Measurements from ENCODE around the gene FAM111A. TPM values are rescaled to one million over a fixed set of nuclear protein-coding genes. Genes with fewer than 3 reads are reported as not detected.

Gene FAM111A
- total RNA-seq, 1 donor from 2014 or later = 44.7 TPM

- no peak for TF ChIP-seq CTCF (conservative IDR thresholded peaks at IDR 0.05; ENCODE audit: low read depth, low read length)
- no peak for DNase-seq (ENCODE audit: low read depth)
These were observed 48.4 kb downstream of the FAM111A start for GRCh38 chr11:59191095-59191494.

GRCh38 chr11:59191890-59192289 lies 49.2 kb downstream of the FAM111A start:
- no peak for TF ChIP-seq CTCF (conservative IDR thresholded peaks at IDR 0.05; ENCODE audit: low read depth, low read length)
- no peak for DNase-seq (ENCODE audit: low read depth)
- no peak overlapping the region for H3K4me3 ChIP-seq (ENCODE audit: low read depth, low read length)

More at GRCh38 chr11:59191095-59191494, 48.4 kb downstream of the FAM111A start:
- H3K4me3 ChIP-seq (ENCODE audit: low read depth, low read length) = no peak overlapping the region

- no peak overlapping the region for H3K4me3 ChIP-seq (ENCODE audit: low read depth, low read length)
- no peak for DNase-seq (ENCODE audit: low read depth)
- TF ChIP-seq CTCF (conservative IDR thresholded peaks at IDR 0.05; ENCODE audit: low read depth, low read length) = no peak
These were observed 49.9 kb downstream of the FAM111A start for GRCh38 chr11:59192446-59193020.

- TF ChIP-seq CTCF (conservative IDR thresholded peaks at IDR 0.05; ENCODE audit: low read depth, low read length) = no peak
- no peak for DNase-seq (ENCODE audit: low read depth)
- no peak overlapping the region for H3K4me3 ChIP-seq (ENCODE audit: low read depth, low read length)
These were observed 51.0 kb downstream of the FAM111A start for GRCh38 chr11:59193587-59194130.

- no peak for DNase-seq (ENCODE audit: low read depth)
- TF ChIP-seq CTCF (conservative IDR thresholded peaks at IDR 0.05; ENCODE audit: low read depth, low read length) = no peak
- no peak overlapping the region for H3K4me3 ChIP-seq (ENCODE audit: low read depth, low read length)
These were observed 52.9 kb downstream of the FAM111A start for GRCh38 chr11:59195586-59195985.

- DNase-seq (ENCODE audit: low read depth) = no peak
- H3K4me3 ChIP-seq (ENCODE audit: low read depth, low read length) = no peak overlapping the region
- TF ChIP-seq CTCF (conservative IDR thresholded peaks at IDR 0.05; ENCODE audit: low read depth, low read length) = no peak
These were observed 54.1 kb downstream of the FAM111A start for GRCh38 chr11:59196777-59197176.

GRCh38 chr11:59197991-59198390 lies 55.3 kb downstream of the FAM111A start:
- no peak for DNase-seq (ENCODE audit: low read depth)
- TF ChIP-seq CTCF (conservative IDR thresholded peaks at IDR 0.05; ENCODE audit: low read depth, low read length) = no peak
- H3K4me3 ChIP-seq (ENCODE audit: low read depth, low read length) = no peak overlapping the region
